ENCODE results near the gene TUBGCP2.

- no peak for TF ChIP-seq MAFF (IDR thresholded peaks at IDR 0.05; ENCODE audit: low read depth, low read length)
- TF ChIP-seq SP2 (CRISPR knock-in tag; IDR thresholded peaks at IDR 0.05): no peak
- TF ChIP-seq, protein P1, sequence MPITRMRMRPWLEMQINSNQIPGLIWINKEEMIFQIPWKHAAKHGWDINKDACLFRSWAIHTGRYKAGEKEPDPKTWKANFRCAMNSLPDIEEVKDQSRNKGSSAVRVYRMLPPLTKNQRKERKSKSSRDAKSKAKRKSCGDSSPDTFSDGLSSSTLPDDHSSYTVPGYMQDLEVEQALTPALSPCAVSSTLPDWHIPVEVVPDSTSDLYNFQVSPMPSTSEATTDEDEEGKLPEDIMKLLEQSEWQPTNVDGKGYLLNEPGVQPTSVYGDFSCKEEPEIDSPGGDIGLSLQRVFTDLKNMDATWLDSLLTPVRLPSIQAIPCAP (CRISPR knock-in tag; IDR thresholded peaks at IDR 0.05; ENCODE audit: low read depth): no peak
- no peak for TF ChIP-seq CTCF (CRISPR knock-in tag; IDR thresholded peaks at IDR 0.05)
- TF ChIP-seq RFX5 (IDR thresholded peaks at IDR 0.05; ENCODE audit: low read depth, low read length): no peak
- TF ChIP-seq ZNF775 (CRISPR knock-in tag; IDR thresholded peaks at IDR 0.05; ENCODE audit: borderline replicate concordance): no peak
- TF ChIP-seq, protein P2, sequence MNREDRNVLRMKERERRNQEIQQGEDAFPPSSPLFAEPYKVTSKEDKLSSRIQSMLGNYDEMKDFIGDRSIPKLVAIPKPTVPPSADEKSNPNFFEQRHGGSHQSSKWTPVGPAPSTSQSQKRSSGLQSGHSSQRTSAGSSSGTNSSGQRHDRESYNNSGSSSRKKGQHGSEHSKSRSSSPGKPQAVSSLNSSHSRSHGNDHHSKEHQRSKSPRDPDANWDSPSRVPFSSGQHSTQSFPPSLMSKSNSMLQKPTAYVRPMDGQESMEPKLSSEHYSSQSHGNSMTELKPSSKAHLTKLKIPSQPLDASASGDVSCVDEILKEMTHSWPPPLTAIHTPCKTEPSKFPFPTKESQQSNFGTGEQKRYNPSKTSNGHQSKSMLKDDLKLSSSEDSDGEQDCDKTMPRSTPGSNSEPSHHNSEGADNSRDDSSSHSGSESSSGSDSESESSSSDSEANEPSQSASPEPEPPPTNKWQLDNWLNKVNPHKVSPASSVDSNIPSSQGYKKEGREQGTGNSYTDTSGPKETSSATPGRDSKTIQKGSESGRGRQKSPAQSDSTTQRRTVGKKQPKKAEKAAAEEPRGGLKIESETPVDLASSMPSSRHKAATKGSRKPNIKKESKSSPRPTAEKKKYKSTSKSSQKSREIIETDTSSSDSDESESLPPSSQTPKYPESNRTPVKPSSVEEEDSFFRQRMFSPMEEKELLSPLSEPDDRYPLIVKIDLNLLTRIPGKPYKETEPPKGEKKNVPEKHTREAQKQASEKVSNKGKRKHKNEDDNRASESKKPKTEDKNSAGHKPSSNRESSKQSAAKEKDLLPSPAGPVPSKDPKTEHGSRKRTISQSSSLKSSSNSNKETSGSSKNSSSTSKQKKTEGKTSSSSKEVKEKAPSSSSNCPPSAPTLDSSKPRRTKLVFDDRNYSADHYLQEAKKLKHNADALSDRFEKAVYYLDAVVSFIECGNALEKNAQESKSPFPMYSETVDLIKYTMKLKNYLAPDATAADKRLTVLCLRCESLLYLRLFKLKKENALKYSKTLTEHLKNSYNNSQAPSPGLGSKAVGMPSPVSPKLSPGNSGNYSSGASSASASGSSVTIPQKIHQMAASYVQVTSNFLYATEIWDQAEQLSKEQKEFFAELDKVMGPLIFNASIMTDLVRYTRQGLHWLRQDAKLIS (CRISPR knock-in tag; IDR thresholded peaks at IDR 0.05): no peak
- TF ChIP-seq E2F1 (CRISPR knock-in tag; IDR thresholded peaks at IDR 0.05): no peak
- TF ChIP-seq, protein P3, sequence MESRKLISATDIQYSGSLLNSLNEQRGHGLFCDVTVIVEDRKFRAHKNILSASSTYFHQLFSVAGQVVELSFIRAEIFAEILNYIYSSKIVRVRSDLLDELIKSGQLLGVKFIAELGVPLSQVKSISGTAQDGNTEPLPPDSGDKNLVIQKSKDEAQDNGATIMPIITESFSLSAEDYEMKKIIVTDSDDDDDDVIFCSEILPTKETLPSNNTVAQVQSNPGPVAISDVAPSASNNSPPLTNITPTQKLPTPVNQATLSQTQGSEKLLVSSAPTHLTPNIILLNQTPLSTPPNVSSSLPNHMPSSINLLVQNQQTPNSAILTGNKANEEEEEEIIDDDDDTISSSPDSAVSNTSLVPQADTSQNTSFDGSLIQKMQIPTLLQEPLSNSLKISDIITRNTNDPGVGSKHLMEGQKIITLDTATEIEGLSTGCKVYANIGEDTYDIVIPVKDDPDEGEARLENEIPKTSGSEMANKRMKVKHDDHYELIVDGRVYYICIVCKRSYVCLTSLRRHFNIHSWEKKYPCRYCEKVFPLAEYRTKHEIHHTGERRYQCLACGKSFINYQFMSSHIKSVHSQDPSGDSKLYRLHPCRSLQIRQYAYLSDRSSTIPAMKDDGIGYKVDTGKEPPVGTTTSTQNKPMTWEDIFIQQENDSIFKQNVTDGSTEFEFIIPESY (CRISPR knock-in tag; IDR thresholded peaks at IDR 0.05): no peak
- TF ChIP-seq ZNF10 (CRISPR knock-in tag; IDR thresholded peaks at IDR 0.05; ENCODE audit: borderline replicate concordance, low read depth): no peak
- TF ChIP-seq STAT6 (CRISPR knock-in tag; IDR thresholded peaks at IDR 0.05; ENCODE audit: borderline replicate concordance): no peak
- TF ChIP-seq, protein P4, sequence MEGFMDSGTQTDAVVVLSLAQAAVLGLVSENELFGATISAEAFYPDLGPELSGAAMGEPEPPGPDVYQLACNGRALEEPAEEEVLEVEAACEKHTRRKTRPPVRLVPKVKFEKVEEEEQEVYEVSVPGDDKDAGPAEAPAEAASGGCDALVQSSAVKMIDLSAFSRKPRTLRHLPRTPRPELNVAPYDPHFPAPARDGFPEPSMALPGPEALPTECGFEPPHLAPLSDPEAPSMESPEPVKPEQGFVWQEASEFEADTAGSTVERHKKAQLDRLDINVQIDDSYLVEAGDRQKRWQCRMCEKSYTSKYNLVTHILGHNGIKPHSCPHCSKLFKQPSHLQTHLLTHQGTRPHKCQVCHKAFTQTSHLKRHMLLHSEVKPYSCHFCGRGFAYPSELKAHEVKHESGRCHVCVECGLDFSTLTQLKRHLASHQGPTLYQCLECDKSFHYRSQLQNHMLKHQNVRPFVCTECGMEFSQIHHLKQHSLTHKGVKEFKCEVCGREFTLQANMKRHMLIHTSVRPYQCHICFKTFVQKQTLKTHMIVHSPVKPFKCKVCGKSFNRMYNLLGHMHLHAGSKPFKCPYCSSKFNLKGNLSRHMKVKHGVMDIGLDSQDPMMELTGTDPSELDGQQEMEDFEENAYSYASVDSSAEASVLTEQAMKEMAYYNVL (CRISPR knock-in tag; IDR thresholded peaks at IDR 0.05; ENCODE audit: borderline replicate concordance): no peak
- TF ChIP-seq ZNF30 (CRISPR knock-in tag; IDR thresholded peaks at IDR 0.05): no peak
Observed at GRCh38 chr10:133237241-133237587, 71.5 kb downstream of the TUBGCP2 start.
